ENCODE data around the gene CFLAR.
"Not testable (repeated sequence)": the region's sequence is repeated elsewhere in the genome, so short reads cannot be mapped to it uniquely, and the experiment has no call there.

The CFLAR gene

DNA sequence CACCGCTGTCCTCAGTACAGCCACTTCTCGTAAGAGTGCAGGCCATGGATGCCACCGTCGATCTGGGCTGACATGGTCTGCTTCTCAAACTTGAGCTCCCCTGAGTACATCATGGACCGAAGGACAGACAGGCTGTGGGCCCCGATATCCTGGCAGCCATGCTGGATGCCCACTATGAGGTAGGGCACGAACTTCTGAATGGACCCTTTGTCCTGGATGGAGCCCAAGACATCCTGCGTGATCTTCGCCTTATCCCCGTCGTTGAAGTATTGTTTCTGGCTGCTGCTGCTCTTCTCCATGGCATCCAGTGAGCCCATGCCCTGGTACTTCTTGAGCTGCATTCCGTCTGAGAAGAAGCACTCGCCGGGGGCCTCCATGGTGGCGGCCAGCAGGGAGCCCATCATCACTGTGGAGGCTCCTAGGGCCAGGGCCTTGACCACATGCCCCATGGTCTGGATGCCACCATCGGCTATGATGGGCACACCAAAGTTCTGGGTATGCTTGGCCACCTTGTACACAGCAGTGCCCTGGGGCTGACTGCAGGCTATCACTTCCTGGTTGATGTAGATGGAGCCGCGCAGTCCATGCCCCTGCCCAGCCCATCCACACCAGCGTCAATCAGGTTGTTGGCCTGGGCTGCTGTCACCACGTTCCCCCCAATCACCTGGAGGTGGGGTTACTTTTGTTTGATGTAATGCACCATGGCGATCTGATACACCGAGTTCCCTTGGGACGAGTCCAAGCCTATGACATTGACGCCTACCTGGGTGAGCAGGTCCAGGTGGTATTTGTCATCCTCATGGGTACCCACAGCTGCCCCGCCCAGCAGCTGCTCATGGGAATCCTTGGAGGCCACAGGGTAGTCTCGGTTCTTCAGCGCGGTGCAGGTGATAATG is 21.8 kb downstream of the CFLAR start:
- H3K4me3 ChIP-seq (ENCODE audit: low read length): no peak overlapping the region
- no peak for TF ChIP-seq CTCF (IDR thresholded peaks at IDR 0.05; ENCODE audit: insufficient read depth, low read depth, low read length, missing control alignments)
- DNase-seq (ENCODE audit: low read depth): no peak

DNA sequence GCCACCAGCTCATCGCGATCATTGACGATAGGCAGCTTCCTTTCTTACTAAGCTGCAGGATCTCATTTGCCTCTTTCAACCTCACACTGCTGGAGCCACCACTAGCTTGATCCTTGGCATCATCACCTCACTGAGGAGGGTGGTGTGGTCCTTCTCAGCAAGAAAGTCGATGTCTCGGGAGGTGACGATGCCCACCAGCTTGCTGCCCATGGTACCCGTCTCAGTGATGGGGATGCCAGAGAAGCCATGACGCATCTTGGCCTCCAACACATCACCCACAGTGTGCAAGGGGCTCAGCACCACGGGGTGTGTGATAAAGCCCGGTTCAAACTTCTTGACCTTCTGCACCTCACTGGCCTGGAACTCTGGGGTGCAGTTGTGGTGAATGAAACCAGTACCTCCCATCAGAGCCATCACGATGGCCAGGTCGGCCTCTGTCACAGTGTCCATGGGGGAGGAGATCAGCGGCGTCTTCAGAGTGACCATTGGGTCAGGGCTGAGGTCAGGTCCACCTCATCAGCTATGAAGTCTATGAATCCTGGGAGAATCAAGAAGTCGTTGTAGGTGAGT is 22.5 kb downstream of the CFLAR start:
- DNase-seq (ENCODE audit: low read depth): no peak
- no peak for TF ChIP-seq CTCF (IDR thresholded peaks at IDR 0.05; ENCODE audit: insufficient read depth, low read depth, low read length, missing control alignments)
- H3K4me3 ChIP-seq (ENCODE audit: low read length): no peak overlapping the region

DNA sequence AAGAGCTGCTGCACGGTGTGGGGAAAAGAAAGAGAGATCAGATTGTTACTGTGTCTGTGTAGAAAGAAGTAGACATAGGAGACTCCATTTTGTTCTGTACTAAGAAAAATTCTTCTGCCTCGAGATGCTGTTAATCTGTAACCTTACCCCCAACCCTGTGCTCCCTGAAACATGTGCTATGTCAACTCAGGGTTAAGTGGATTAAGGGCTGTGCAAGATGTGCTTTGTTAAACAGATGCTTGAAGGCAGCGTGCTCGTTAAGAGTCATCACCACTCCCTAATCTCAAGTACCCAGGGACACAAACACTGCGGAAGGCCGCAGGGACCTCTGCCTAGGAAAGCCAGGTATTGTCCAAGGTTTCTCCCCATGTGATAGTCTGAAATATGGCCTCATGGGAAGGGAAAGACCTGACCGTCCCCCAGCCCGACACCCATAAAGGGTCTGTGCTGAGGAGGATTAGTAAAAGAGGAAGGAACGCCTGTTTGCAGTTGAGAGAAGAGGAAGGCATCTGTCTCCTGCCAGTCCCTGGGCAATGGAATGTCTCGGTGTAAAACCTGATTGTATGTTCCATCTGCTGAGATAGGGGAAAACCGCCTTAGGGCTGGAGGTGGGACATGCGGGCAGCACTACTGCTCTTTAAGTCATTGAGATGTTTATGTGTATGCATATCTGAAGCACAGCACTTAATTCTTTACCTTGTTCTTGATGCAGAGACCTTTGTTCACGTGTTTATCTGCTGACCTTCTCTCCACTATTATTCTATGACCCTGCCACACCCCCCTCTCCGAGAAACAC is 23.2 kb downstream of the CFLAR start:
- H3K4me3 ChIP-seq (ENCODE audit: low read length); DNase-seq (ENCODE audit: low read depth): not testable (repeated sequence)

- H3K4me3 ChIP-seq (ENCODE audit: low read length): no peak overlapping the region
- DNase-seq (ENCODE audit: low read depth): no peak
- TF ChIP-seq CTCF (IDR thresholded peaks at IDR 0.05; ENCODE audit: insufficient read depth, low read depth, low read length, missing control alignments): no peak
These were observed 24.1 kb downstream of the CFLAR start for GRCh38 chr2:201139836-201140604.

DNA sequence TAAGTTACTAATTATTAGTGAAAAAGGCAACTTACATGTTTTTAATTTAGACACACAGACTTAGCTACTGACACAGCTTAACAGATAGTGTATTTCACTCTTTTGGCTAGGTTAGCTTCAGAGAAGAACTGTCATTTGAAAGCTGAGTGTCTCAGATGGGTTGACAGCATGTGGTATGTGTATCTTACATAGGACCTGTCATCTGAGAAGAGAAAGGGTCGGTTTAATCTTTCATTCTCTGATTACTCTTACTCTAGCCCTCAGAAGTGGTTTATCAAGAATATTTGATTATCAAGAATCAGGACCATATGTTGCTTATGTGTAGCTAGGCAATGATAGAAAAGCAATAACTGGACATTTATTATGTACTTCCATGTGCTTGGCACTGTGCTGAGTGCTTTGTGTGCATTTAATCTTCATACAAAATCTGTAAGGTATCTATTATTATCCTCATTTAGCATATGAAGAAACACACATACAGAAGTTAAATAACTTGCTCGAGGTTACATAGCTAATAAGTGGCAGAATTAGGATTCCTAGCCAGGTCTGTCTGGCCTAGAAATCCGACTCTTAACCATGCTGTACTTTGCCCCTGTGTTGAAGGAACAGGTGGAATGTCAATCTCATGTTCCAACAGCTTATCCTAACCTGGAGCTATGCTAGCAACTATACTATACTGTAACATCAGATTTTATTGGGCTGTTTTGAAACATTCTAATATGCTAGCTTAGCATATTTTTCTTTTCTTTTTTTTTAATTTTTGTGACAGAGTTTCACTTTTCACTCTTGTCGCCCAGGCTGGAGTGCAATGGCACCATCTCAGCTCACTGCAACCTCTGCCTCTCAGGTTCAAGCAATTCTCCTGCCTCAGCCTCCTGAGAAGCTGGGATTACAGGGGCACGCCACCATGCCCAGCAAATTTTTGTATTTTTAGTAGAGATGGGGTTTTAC is 28.4 kb downstream of the CFLAR start:
- TF ChIP-seq CTCF (IDR thresholded peaks at IDR 0.05; ENCODE audit: insufficient read depth, low read depth, low read length, missing control alignments): no peak
- no peak overlapping the region for H3K4me3 ChIP-seq (ENCODE audit: low read length)

DNA sequence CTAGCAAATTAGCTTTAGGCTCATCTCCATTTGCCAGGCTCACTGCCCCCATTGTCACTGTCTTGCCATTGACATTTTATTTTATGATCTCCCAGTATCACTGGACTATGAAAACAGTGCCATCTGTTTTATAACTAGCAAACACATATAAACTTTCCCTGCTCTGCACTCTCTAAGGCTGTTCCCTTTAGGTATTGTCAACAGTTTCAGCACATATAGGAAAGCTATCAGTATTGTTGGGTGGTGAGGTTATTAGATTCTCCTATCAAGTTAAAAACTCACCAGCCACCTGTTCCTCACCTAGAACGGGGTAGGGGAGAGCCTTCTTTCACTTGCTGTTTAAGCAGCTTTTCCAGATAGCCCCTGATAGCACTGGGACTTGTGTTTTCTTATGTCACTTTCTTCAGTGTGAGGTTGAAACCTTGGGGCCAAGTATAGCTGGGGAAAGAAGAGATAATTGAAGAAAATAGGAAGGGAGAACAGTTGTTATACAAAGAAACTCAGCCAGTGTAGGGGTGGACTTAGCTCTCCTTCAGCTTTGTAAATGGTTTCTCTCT is 32.5 kb downstream of the CFLAR start:
- DNase-seq (ENCODE audit: low read depth): no peak
- TF ChIP-seq CTCF (IDR thresholded peaks at IDR 0.05; ENCODE audit: insufficient read depth, low read depth, low read length, missing control alignments): no peak
- no peak overlapping the region for H3K4me3 ChIP-seq (ENCODE audit: low read length)

More for the DNA sequence above, 28.4 kb downstream of the CFLAR start:
- DNase-seq (ENCODE audit: low read depth): no peak

All from epithelial cell of esophagus (primary cell).